Coronary artery (tissue), 2 donors: ENCODE measurements around the gene ERGIC1.

Experiments used
- DNase-seq: peaks from one replicate; pipeline ENCODE4 v3.0.0-alpha.2; 2017; ENCODE audit warnings: low spot score
- H3K27ac ChIP-seq, 2 donors: fragments of 200-600 bp; sonication (generic); one replicate each; pipeline ENCODE4 v1.5.1; 2016 to 2019
- H3K4me3 ChIP-seq: fragments of 200-600 bp; sonication (generic); 2 replicates; pipeline ENCODE4 v1.5.1; 2016; ENCODE audit warnings: mild to moderate bottlenecking, moderate library complexity
- CTCF ChIP-seq: fragments of 200-600 bp; sonication (generic); IDR thresholded peaks from one replicate; pipeline ENCODE4 v1.5.1; 2019; ENCODE audit warnings: antibody characterized with exemption

The ERGIC1 gene

DNA sequence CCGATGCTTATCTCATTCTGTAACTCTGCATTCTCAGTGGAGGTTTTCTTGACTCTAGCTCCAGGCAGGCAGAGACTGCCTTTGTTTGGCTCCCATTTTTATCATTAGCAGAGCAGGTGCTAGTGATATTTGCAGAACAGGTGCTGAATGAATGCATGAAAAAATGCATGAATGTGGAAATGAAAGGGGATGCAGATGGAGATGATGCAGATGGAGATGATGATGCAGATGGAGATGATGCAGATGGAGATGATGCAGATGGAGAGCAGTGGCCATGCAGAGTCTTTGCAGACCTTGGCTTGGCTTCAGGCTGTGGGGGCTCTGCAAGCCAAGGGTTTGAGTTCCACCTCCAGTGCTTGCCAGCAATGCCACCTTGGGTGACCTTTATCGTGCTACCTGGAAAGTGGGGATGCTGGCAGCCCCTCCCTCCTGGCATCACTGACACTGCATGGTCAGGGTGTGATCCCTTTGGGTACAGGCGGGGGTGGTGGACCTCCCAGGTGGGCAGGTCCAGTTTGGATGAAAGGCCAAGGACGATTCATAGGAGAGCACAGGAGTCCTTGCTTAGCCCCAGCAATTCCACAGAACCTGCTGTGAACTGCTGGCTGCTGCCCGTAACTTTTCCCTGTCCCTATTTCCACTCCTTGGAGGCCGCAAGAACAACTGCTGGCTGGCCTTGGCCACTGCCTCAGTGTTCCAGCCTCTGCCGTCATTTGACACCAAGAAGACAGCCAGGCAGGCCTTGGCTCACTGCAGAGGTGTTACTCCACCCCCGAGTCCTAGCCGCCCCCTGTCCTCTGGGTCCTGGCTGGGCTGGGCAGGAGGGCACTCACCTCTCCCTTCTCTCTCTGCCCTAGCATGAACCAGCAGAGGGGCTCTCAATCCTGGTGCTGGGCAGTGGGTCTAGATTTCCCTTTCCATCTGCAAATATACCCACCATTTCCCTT is 33.0 kb downstream of the ERGIC1 start:
- Histone ChIP-seq H3K4me3 (no peak overlapping the region), H3K27ac (peak overlapping the region; percentile 90 to 98)
- DNase-seq, result peak; percentile 96
- TF ChIP-seq CTCF, result no peak

GRCh38 chr5:172867761-172868435 is 33.8 kb downstream of the ERGIC1 start:
- peak overlapping the region; percentile 90 to 98 for H3K27ac ChIP-seq

DNA sequence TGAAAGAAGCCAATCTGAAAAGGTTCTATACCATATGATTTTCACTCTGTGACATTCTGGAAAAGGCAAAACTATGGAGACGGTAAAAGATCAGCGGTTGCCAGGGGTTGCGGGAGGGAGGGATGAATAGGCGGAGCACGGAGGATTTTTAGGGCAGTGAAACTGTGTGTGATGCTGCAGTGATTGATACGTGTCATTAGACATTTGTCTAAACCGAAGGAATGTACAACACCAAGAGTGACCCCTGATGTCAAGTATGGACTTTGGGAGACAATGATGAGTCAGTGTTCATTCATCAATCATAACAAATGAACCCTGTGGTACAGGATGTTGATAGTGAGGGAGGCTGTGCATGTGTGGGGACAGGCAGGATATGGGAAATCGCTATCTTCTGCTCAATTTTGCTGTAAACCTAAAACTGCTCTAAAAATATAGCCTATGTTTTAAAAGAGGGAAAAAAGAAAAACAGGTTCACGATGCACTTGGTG is 34.4 kb downstream of the ERGIC1 start:
- no peak for DNase-seq
- TF ChIP-seq CTCF, result no peak
- Histone ChIP-seq H3K4me3 (peak overlapping the region; percentile 44), H3K27ac (peak overlapping the region; percentile 90 to 98)

More at GRCh38 chr5:172867761-172868435, 33.8 kb downstream of the ERGIC1 start:
- TF ChIP-seq CTCF, result no peak
- DNase-seq, result no peak
- no peak overlapping the region for H3K4me3 ChIP-seq

- DNase-seq, result peak; percentile 98
- no peak for TF ChIP-seq CTCF
- H3K4me3 ChIP-seq, result peak overlapping the region; percentile 44
- peak overlapping the region; percentile 90 to 98 for H3K27ac ChIP-seq
These were observed 35.0 kb downstream of the ERGIC1 start for GRCh38 chr5:172868924-172869591.

GRCh38 chr5:172869691-172870090 is 35.6 kb downstream of the ERGIC1 start:
- Histone ChIP-seq H3K4me3 (peak overlapping the region; percentile 9), H3K27ac (peak overlapping the region; percentile 90 to 98)
- no peak for DNase-seq
- no peak for TF ChIP-seq CTCF

DNA sequence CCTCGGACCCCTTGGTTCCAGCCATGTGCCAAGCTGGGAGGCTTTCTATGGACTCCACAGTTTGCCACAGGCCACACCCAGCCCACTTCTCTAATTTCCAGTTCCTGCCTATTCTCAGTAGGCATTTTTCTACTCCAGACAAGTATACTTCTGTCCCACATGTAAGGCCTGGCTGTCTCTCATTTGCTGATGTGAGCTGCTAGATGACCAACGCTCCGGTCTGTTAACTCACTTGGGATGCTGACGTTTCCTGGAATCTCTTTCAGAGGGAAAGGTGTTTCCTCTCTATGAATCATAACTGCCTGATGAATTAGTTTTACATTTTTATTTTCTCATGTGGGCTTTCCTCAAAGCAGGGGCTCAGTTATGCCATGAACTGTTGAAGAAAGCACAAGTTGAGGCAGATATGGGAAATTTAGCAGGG is 36.3 kb downstream of the ERGIC1 start:
- H3K27ac ChIP-seq, result peak overlapping the region; percentile 90 to 98
- peak overlapping the region; percentile 27 for H3K4me3 ChIP-seq
- TF ChIP-seq CTCF, result no peak
- no peak for DNase-seq
